Measurements from ENCODE around the gene TYRP1.

DNA sequence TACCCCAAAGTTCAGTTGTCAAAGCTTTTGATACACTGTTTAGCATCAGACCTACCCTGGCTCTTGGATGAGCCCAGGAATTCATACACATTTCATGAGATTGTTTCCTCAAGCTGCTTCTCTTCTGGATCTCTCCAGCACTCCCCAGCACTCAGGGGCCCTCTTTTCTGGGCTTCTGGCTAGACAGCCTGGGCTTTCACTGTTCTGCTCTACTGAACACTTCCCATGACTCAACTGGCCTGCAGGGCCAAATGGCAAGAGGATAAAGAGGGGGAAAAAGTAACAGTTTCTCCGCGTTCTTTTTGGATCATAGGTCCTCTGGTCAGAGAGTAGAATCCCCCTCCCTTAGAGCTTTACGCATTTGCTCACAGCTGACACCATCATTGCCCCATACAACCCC, 60.7 kb downstream of the TYRP1 start:
- TF ChIP-seq, protein P1, sequence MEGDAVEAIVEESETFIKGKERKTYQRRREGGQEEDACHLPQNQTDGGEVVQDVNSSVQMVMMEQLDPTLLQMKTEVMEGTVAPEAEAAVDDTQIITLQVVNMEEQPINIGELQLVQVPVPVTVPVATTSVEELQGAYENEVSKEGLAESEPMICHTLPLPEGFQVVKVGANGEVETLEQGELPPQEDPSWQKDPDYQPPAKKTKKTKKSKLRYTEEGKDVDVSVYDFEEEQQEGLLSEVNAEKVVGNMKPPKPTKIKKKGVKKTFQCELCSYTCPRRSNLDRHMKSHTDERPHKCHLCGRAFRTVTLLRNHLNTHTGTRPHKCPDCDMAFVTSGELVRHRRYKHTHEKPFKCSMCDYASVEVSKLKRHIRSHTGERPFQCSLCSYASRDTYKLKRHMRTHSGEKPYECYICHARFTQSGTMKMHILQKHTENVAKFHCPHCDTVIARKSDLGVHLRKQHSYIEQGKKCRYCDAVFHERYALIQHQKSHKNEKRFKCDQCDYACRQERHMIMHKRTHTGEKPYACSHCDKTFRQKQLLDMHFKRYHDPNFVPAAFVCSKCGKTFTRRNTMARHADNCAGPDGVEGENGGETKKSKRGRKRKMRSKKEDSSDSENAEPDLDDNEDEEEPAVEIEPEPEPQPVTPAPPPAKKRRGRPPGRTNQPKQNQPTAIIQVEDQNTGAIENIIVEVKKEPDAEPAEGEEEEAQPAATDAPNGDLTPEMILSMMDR (IDR thresholded peaks at IDR 0.05), result no peak
- no peak for TF ChIP-seq POLR2AphosphoS5 (IDR thresholded peaks at IDR 0.05)
- no peak for TF ChIP-seq POLR2A (IDR thresholded peaks at IDR 0.05)

All from suprapubic skin (tissue), 4 donors.